ENCODE results near the gene TPM1. TPM values are rescaled to one million over a fixed set of nuclear protein-coding genes. Genes with fewer than 3 reads are reported as not detected.

TPM1 gene
- total RNA-seq, 1 donor from 2014 or later, result 217 TPM

DNA sequence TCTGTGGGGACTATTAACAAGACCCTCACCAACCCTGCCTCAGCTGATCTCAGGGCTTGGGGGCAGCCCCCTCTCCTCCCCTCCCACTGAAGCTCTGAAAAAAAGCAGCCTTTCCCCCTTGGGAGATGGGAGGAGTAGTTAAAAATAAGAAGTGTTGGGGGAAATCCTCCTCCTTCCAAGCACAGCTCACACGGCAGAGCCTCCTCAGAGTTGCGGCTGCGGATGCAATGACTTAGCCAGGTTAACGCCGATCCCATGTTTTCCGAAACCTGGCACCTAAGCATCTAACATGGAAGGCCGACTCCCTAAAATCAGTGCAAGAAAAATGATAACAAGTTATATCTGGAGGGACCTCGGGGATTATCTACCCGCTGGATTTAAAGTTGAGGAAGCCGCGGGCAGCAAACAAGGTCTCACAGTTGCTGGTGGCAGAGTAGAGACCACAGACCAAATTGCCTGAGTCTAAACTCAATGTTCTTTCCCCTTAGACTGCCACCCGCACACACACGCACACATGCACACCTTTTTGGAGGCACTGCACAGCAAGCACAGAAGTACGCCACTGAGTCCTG lies 1.1 kb upstream of the TPM1 start:
- DNase-seq (ENCODE audit: low read depth in 2 of 2), result no peak

DNA sequence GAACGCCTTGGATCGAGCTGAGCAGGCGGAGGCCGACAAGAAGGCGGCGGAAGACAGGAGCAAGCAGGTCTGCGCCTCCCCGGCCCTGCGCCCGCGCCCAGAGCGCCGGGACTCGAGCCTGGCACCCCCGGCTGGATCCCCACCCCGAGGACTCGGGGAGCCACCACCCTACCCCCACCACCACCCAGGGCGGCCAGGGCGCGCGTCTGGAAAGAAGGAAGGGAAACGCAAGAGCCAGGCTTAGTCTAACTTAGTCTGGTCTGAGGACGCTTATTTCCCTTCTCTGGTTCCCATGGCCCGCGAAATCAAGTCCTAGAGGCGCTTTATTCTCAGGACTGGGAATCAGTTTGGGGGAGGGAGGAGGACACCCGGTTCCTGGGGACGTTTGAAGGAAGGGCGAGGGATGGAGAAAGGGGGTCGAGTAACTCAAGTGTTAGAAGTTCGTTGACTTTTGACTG lies 359 bp downstream of the TPM1 start:
- peak; percentile 42 to 45 for DNase-seq (ENCODE audit: low read depth in 2 of 2)

DNA sequence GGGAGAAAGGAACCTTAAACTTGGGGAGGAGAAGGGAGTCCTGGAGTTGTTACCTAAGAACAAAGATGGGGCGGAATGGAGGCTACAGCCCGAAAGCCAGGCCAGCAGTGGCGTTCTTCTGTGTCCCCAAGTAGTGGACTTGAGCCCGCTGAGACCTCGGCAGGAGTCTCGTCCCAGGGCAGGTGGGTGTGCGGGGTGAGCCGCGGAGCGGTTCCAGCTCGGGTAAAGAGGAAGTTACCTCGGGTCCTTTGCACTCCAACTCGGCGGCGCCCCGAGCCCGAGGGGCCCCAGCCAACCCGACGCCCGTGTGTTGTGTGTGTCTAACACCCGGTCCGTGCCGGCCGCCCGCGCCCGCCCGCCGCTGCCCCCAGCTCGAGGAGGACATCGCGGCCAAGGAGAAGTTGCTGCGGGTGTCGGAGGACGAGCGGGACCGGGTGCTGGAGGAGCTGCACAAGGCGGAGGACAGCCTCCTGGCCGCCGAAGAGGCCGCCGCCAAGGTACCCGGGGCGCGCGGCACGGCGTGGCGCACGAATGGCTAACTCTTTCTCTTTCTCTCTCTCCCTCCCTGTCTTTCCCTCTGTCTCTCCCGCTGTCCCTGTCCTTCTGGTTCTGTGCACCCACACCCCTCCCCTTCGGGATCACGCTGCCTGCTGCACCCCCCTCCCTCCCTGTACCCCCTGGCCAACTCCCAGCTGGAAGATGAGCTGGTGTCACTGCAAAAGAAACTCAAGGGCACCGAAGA lies 959 bp downstream of the TPM1 start:
- DNase-seq (ENCODE audit: low read depth in 2 of 2), result peak in 1 of 2 donors; percentile 41

DNA sequence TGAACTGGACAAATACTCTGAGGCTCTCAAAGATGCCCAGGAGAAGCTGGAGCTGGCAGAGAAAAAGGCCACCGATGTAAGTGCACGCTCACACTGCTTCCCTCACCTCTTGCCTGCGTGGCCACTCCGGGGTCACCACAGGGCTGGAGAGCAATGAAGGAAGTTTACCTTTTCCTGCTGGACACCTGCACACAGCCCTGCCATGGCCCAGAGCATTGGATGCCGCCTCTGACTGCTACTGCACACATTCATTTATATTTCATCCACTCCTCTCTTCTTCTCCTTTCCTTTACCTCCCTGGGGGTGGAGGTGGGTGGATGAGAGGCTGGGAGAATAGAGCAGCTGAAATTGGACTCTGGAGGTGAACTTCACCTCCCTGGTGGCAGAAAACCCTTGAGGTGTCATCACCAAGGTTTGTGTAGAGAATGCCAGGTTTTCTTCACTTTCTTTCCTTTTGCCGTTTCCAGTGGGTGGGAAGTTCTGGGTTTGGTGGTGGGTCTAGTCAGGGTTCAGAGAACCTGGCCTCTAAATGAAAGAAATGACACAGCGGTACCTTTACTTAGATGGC lies 1.6 kb downstream of the TPM1 start:
- no peak for DNase-seq (ENCODE audit: low read depth in 2 of 2)

DNA sequence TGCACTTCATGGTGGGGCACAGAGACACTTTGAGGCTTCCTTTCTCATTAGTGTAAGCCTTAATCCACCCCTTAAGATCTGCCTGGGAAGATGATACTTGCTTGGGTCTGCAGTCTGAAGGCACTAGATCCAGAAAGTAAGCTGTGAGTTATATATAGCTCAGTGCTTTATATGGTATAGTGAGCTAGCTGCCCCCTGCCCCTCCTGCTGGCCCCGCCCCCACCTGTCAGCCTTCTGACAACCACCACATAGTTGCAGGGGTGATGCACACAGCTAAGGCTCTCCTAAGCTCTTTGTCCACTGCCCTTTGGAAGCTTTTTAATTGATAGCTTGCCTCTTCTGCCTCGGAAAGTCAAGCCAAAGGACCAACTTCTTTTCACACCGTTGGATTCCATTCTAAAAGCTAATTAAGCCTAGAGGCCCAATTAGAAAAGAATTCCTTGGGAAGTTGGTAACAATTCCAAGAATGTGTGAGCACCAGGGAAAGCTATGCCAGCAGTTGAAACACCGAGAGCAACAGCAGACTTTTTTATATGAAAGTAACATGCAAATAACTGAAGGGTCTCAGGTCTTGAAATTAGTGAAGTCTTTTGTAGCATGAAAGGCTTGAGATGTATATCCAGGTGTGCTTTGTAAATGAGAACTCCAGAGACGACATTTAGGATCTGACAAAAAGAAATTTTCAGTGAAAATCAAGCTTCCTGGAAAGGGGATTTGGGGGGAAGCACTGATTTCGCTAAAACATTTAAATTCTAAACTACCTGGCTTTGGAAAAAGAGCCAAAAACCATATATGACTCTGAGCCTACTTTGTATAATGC lies 2.3 kb downstream of the TPM1 start:
- DNase-seq (ENCODE audit: low read depth in 2 of 2), result peak; percentile 47 to 50

DNA sequence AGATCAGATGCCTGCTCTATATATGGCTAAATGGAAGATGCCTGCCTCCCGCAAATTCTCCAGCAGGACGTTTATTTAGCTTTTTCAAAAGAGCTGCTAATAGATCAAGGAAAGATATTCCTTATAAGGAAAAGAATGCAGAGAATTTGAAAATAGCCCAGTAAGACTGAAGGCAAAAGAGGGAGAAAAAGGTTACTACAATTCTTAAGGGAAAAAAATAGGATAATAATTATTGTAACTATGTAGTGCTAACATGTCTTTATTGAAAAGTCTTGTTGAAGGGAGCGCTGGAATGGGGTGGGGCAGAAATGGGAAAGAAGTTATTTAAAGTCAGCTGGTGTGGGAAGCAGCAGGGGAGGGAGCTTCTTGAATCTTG lies 2.9 kb downstream of the TPM1 start:
- DNase-seq (ENCODE audit: low read depth in 2 of 2), result no peak

DNA sequence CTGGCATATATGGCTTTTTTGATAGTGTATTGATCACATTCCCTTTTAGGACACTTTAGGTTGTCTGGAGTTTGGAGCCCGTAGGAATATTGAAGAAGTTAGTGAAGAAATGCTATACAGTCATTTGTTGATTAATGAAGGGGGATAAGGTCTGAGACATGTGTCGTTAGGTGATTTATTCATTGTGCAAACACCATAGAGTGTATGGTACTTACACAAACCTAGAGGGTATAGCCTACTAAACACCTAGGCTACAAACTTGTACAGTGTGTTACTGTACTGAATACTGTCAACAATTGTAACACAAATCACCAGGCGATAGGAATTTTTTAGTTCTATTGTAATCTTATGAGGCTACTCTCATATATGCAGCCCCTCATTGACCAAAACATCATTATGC lies 3.3 kb downstream of the TPM1 start:
- DNase-seq (ENCODE audit: low read depth in 2 of 2), result no peak

DNA sequence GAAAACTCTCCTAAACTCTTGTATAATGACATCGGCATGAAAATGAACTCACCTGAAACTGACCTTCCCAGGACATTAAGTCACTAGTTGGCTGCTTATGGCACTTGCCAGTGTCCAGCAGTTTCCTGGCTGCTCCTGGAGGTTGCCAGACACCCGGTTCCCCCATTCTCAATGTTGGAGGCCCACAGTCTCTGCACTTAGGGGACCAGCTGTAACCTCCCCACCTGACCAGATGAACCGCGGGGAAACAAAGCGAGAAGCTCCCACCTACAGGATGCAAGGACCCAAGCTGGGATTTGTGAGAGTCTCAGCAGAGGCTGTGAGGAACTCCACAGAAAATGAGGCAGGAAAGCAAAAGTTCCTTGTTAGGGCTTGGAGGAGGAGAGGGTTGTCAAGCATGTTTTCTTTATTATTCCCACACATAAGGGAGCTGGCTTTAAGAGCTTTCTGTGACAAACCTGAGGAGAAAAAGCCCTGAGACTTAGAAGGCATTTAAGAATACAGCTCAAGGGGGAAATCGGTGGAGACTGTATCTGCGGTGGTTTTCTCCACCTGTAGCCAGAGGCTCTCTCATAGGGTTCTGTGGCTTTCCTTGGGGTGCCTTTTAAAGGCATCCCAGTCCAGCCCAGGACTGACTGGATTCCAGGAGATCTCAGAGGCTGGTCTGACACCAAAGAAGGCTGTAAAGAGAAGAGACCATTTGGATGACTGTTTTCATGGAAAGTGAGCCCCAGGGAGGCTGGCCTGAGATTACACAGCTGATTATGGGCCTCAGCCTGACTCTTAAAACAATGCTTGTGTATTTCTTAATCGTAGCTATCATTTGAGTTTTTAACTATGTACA lies 4.6 kb downstream of the TPM1 start:
- DNase-seq (ENCODE audit: low read depth in 2 of 2), result no peak

DNA sequence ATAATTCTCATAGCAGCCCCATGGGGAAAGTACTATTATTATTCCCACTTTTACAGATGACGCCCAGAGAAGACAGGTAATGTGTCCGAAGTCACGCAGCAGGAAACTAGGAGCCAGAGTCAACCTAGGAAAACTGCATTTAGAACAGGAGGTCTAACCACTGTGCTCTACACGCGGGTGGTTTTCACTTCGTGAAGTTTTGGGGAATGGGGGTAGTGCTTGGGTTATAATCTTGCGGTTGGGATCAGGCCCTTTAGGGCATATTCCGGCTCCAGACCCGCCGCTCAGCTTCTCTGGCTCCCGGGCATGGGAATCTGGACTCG lies 5.2 kb downstream of the TPM1 start:
- DNase-seq (ENCODE audit: low read depth in 2 of 2), result no peak

DNA sequence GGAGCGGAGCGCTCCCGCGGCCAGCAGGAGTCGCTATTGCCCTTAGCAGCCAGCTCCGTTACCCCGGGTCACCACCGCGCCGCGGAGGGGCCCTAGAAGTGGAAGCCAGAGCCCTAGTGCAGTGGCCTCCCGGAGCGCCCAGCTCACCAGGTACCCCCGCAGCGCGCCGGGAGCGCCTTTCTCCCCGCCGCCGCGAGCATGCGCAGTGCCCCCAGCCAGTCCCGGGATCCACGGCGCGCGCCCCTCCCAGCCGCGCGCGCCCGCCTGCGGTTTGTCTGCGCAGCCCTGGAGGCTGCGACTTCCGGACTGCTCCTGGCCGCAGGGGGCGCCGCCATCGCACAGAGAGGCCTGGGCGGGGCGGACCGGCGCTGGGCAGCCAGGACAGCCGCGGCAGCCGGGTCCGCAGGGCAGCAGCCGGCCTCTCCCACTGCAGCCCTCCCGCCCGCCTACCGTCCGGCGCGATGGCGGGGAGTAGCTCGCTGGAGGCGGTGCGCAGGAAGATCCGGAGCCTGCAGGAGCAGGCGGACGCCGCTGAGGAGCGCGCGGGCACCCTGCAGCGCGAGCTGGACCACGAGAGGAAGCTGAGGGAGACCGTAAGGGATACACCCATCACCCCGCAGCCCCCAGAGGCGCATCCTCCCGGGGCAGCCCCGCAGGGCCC lies 5.7 kb downstream of the TPM1 start:
- peak; percentile 93 to 95 for DNase-seq (ENCODE audit: low read depth in 2 of 2)

DNA sequence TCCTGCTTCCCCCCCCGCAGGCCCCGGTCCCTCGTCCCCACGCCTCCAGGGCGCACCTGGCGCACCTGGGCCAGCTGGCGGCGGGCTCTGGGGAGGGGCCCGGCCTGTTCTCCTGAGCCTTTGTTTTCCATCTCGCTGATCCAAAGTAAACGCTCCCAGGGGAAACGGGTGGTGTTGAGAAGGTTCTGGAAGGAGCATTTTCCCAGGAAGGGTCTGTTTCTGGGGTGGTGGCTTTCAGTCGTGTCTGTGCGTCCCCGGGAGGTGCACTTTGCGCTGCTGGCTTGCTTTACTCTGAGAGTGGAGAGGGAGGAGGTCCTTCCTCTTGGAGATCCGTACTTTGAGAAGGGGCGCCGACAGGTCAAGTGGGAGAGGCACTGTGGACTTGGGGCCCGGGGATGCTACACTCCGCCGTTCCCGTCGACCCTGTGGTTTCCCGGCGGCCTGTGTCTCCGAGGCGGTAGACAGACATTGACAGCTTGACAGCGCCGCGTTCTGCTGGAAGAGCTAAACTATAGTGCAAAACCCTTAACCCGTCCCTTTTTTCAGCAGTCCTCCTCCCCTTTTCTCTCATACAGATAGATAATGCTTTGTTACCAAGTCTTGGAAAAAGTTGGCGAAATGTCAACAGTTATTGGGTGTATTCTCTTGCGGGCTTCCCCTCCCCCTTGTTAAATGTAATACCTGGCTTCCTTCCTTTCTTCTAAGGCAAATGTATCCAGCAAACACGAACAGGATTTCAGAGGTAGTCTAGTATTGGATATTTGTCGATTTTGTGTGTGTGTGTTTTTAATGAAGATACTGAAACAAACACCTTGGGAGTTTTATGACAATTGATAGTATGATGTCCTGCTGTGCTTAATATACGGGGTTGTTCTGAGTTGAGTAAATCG lies 6.5 kb downstream of the TPM1 start:
- peak; percentile 53 to 65 for DNase-seq (ENCODE audit: low read depth in 2 of 2)

DNA sequence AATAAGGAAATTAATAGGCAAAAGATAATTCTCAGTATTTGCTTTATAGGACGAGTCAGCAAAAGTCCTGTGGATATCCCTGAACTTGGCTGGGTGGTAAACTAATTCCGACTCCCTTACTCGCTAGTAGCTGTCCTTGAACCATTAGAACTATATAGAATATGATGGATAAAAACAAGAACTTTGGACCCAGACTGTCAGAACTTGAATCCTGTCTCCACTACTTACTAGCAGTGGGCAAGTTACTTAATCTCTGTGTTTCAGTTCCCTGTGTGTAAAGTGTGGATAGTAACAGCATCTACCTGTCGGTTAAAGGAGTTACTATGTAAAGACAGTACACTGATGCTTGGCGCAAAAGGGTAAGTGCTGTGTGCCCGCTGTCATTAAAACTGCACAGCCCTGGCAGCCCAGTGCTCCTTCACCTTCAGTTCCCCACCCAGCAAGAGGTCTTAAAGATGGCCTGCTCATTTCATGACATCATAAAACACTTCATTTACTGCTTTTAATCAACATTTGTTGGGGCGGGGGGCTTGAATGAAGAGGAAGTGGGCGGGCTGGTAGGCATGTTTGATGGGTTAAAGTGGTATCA lies 7.3 kb downstream of the TPM1 start:
- DNase-seq (ENCODE audit: low read depth in 2 of 2), result no peak

DNA sequence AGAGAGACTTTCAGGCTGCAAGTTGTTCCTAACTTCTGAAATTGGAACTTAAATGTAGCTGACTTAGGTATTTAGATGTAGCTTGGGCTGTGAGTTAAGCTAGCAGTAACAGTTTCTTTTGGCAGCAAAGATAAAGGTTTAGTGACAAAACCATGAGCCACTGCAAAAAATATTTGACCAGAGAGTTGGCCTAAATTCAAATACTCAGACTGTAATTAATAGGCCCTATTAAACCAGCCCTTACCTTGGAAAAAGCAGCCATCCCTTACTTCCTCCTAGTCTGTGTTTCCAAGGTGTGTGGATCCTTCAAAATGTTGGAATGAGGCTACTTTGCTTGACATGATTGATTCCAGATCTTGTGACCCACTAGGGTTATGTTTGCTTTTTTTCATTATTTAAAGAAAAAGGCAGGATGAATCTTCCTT lies 8.2 kb downstream of the TPM1 start:
- peak in 1 of 2 donors; percentile 50 for DNase-seq (ENCODE audit: low read depth in 2 of 2)

DNA sequence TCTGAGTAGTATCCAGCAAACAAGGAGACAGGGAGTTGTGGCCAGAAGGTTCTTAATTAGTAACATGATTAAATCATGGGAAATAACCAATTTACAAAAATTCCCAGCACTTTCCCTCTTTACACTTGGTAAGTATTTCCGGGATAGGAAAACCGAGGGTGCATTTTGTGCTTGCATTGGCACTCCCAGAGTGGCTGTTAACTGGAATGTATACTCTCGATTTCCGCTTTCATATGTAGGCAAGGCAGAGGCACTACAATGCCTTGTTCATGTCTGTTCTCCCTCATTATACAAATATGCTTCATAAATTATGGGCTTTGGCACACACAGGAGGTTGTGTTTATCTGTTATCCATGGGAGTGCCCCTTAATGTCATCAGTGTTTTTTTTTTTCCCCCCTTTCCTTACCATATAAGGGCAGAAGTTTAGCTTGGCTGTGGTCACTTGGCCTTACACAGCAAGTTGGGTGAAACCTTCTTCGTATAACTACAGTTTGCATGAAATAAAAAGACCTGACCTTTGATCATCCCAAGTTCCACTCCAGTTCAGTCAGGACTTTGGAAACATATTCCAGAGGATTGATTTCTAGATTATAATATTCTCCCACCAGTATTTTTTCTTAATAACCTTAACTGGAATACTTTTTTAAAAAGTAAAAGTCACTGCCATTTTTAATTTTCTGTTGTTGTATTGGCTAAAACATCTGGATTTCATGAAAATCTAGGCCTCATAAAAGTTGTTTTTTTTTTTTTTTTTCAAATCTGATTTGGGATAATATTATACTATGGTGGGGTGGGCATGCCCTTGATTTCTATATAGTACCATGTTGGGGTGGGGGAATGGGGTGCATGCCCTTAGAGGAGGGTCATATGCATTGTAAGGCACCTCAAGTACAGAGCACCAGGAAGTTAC lies 8.9 kb downstream of the TPM1 start:
- peak; percentile 79 to 91 for DNase-seq (ENCODE audit: low read depth in 2 of 2)

DNA sequence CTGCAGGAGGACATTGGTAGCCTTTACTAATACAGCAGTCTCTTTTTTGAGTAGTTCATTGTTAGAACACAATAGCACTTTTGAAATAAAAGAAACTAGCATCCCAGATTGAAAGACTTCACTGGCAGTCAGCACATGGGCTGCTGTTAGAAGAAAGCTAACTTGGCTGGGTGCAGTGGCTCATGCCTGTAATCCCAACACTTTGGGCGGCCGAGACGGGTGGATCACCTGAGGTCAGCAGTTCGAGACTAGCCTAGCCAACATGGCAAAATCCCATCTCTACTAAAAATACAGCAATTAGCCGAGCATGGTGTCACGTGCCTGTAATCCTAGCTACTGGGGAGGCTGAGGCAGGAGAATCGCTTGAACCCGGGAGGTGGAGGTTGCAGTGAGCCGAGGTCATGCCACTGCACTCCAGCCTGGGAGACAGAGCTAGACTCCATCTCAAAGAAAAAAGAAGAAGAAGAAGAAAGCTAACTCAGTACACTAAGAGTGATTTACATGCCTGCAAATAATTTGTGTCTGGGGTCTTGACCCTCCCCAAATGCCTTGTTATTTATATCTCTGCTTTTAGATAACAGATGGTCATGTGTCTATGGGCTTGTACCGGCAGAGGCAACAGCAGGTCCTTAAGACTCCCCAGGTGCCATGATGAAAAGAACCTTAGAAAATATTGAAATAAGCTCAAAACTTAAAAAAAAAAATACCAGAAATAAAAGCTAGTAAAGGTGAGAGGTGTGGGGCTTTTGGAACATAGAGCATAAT lies 9.7 kb downstream of the TPM1 start:
- no peak for DNase-seq (ENCODE audit: low read depth in 2 of 2)

DNA sequence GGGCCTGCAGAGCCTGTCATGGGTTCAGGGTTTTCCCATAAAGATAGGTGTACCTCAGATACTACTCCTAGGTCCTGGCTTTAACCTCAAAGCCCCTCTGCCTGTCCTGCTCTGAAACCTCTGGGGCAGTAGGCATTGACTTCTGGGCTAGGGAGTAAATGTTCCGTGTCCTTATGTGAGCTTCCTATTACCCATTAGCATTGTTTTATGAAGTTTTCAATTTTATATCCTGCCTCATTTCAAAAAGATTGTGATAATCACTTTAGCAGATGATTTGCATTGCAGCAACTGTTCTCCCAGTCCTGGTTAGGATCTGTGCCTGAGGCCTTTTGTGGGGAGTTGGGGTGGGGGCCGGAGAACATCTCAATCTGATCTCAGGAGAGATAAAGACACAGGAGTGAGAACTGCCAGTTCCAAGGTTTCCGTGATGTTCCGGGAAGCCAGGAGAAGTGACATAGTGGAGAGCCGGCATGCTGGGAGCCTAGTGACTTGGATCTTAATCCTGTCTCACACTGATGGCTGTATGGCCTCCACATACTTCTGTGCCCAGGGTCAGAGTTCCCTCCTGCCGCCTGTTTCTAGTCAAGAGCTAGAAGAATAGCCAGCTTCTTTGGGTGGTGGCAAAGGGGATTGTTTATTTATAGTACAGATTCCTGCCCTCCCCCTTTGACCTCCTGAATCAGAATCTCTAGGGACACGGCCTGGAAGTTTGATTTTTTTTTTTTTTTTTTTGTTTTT lies 10.6 kb downstream of the TPM1 start:
- DNase-seq (ENCODE audit: low read depth in 2 of 2), result no peak

DNA sequence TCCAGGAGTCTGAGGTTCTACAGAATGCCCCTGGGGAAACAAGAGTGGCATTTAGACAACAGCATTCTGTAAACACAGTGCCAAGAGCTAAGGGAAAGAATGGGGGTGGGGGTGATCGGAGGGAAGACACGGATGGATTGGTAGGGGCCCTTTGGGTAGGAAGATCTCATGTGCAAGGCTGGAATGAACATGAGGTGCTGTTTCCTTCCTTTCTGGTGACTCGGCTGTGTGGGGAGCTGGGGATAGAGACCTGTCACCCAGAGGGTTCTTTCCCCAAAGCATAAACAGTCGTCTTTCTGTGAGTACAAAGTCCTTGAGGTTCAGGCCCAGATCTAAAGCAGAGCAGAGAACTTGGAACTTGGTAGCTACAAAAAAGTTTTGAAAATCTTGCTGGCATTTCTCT lies 11.7 kb downstream of the TPM1 start:
- DNase-seq (ENCODE audit: low read depth in 2 of 2), result no peak

All from lung microvascular endothelial cell (primary cell).